Hepatocyte (in vitro differentiated cells): Measurements from ENCODE around the gene PCDH9. TPM values are rescaled to one million over a fixed set of nuclear protein-coding genes. Genes with fewer than 3 reads are reported as not detected.

ENCODE experiments used
- DNase-seq: peaks from one replicate; pipeline ENCODE4 v3.0.0-alpha.2; 2016; ENCODE audit warnings: low spot score
- H2AFZ ChIP-seq: fragments of 200-600 bp; sonication (generic); 2 replicates; pipeline ENCODE4 v1.6.0; 2016; ENCODE audit warnings: antibody characterized with exemption, mild to moderate bottlenecking
- H3K27ac ChIP-seq: fragments of 200-600 bp; sonication (generic); 2 replicates; pipeline ENCODE4 v1.5.1; 2016; ENCODE audit warnings: mild to moderate bottlenecking
- H3K27me3 ChIP-seq: fragments of 200-600 bp; sonication (generic); 2 replicates; pipeline ENCODE4 v1.6.1; 2016
- H3K36me3 ChIP-seq: fragments of 200-600 bp; sonication (generic); replicated peaks from 2 replicates; pipeline ENCODE4 v1.5.1; 2016; ENCODE audit warnings: low read depth; ENCODE audit not compliant: insufficient read depth
- H3K4me1 ChIP-seq: fragments of 200-600 bp; sonication (generic); 2 replicates; pipeline ENCODE4 v1.5.1; 2016; ENCODE audit warnings: mild to moderate bottlenecking, moderate library complexity; ENCODE audit not compliant: insufficient read depth
- H3K4me2 ChIP-seq: fragments of 200-600 bp; sonication (generic); 2 replicates; pipeline ENCODE4 v1.6.0; 2016
- H3K4me3 ChIP-seq: fragments of 200-600 bp; sonication (generic); 2 replicates; pipeline ENCODE4 v1.5.1; 2016; ENCODE audit warnings: mild to moderate bottlenecking
- H3K79me2 ChIP-seq: fragments of 200-600 bp; sonication (generic); 2 replicates; pipeline ENCODE4 v1.6.0; 2017; ENCODE audit warnings: mild to moderate bottlenecking
- H3K9me2 ChIP-seq: fragments of 200-600 bp; sonication (generic); replicated peaks from 2 replicates; pipeline ENCODE4 v1.6.0; 2017; ENCODE audit warnings: mild to moderate bottlenecking; ENCODE audit not compliant: insufficient read depth
- H3K9me3 ChIP-seq: fragments of 200-600 bp; sonication (generic); 2 replicates; pipeline ENCODE4 v1.5.1; 2016; ENCODE audit warnings: low read depth, mild to moderate bottlenecking
- H4K20me1 ChIP-seq: fragments of 200-600 bp; sonication (generic); 2 replicates; pipeline ENCODE4 v1.6.0; 2016; ENCODE audit warnings: mild to moderate bottlenecking; ENCODE audit not compliant: insufficient read depth, poor library complexity, severe bottlenecking
- EZH2 ChIP-seq: fragments of 200-600 bp; sonication (generic); IDR thresholded peaks from 2 replicates; pipeline ENCODE4 v1.6.1; 2016; ENCODE audit warnings: antibody characterized with exemption, mild to moderate bottlenecking, borderline replicate concordance
- EZH2phosphoT487 ChIP-seq: fragments of 200-600 bp; sonication (generic); IDR thresholded peaks from one replicate; pipeline ENCODE4 v1.6.1; 2018; ENCODE audit warnings: antibody characterized with exemption, mild to moderate bottlenecking, low read depth, moderate library complexity; ENCODE audit not compliant: unreplicated experiment, severe bottlenecking
- WGBS: methylation state at CpG from one replicate; pipeline ENCODE4 v1.1.6; 2016; ENCODE audit warnings: low lambda C conversion rate; ENCODE audit errors: missing lambda C conversion rate; 5-methylcytosine and 5-hydroxymethylcytosine counted together
- polyA plus RNA-seq: library from polyadenylated mRNA; unstranded; fragments of >200 nt; fragmentation: Nextera tagmentation; extraction: Ambion mirVana; gene quantifications from 2 replicates; pipeline ENCODE4 v1.2.1, GENCODE V29; 2016
- total RNA-seq: library from RNA; depleted of rRNA; stranded (reverse); fragments of >200 nt; gene quantifications from 2 replicates; pipeline ENCODE4 v1.2.3, GENCODE V29; 2014
- TF ChIP-seq, protein P1 (sequence below): fragments of 200-600 bp; sonication (generic); IDR thresholded peaks from 2 replicates; pipeline ENCODE4 v1.5.1; 2016; ENCODE audit warnings: antibody characterized with exemption, mild to moderate bottlenecking; ENCODE audit not compliant: poor library complexity

The PCDH9 gene
- total and polyA plus RNA-seq, 2 experiments from 2014 or later: 6.9 to 15.0 TPM

DNA sequence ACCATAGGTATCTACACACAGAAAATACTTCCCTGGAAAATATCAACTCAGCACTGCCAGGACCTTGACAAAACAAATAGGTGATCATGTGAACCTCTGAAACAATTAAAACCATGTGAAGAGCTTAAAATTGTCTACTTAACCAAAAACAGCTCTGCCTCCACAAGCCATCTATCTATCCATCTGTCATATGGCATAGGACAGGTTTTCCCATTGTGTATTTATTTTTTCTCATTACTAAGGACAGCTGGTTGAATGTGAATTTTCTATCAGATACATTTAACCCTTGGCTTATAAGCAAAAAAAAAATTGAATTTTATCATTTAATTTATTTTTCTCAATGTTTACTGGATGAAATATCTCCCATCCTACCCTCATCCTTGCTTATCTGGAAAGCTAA is 279.5 kb downstream of the PCDH9 start:
- H2AFZ ChIP-seq: no peak overlapping the region
- no peaks in the 10 kb centered on the region for H3K79me2 ChIP-seq
- H3K36me3 ChIP-seq: no peaks in the 10 kb centered on the region
- no peaks in the 10 kb centered on the region for H3K9me3 ChIP-seq
- H3K9me2 ChIP-seq: no peaks in the 10 kb centered on the region
- H4K20me1 ChIP-seq: no peaks in the 10 kb centered on the region
- no peak for DNase-seq
- TF ChIP-seq EZH2 (no peak), EZH2phosphoT487 (no peak)
- TF ChIP-seq, protein P1, sequence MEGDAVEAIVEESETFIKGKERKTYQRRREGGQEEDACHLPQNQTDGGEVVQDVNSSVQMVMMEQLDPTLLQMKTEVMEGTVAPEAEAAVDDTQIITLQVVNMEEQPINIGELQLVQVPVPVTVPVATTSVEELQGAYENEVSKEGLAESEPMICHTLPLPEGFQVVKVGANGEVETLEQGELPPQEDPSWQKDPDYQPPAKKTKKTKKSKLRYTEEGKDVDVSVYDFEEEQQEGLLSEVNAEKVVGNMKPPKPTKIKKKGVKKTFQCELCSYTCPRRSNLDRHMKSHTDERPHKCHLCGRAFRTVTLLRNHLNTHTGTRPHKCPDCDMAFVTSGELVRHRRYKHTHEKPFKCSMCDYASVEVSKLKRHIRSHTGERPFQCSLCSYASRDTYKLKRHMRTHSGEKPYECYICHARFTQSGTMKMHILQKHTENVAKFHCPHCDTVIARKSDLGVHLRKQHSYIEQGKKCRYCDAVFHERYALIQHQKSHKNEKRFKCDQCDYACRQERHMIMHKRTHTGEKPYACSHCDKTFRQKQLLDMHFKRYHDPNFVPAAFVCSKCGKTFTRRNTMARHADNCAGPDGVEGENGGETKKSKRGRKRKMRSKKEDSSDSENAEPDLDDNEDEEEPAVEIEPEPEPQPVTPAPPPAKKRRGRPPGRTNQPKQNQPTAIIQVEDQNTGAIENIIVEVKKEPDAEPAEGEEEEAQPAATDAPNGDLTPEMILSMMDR: no peak
- no peak overlapping the region for H3K4me2 ChIP-seq
- no peaks in the 10 kb centered on the region for H3K27me3 ChIP-seq
- no peaks in the 10 kb centered on the region for H3K4me1 ChIP-seq
- H3K4me3 ChIP-seq: no peak overlapping the region
- H3K27ac ChIP-seq: no peak overlapping the region

GRCh38 chr13:66948910-66949309 is 281.2 kb downstream of the PCDH9 start:
- Histone ChIP-seq H2AFZ (no peak overlapping the region), H3K9me3 (no peaks in the 10 kb centered on the region), H4K20me1 (no peaks in the 10 kb centered on the region), H3K27me3 (no peaks in the 10 kb centered on the region), H3K27ac (no peak overlapping the region), H3K36me3 (no peaks in the 10 kb centered on the region), H3K79me2 (no peaks in the 10 kb centered on the region), H3K4me1 (no peaks in the 10 kb centered on the region), H3K4me2 (no peak overlapping the region), H3K4me3 (no peak overlapping the region), H3K9me2 (no peaks in the 10 kb centered on the region)
- DNase-seq: no peak
- TF ChIP-seq EZH2phosphoT487 (no peak), EZH2 (no peak)
- TF ChIP-seq, protein P1: no peak
- 92% methylated on average over 6 of the region's 6 CpGs for WGBS

DNA sequence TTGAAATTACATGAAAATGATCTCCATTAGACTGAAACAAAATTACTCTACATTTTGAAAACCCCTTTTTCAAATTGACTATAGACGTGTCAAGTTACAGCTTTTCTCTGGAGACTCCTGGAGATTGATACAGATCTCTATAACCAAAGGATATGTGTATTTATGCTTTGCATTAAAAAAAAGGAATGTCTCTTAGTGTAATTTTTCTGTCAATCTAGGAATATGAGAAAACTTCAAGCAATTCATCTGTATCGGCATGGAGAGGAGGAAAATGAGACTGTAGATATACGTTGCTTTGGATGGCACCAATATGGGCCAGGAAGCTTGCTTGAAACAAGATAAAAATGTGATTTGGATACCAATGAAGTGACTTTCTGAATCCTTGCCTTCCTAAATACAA is 286.6 kb downstream of the PCDH9 start:
- no peak overlapping the region for H3K27ac ChIP-seq
- no peaks in the 10 kb centered on the region for H3K9me3 ChIP-seq
- no peaks in the 10 kb centered on the region for H3K79me2 ChIP-seq
- H3K36me3 ChIP-seq: no peaks in the 10 kb centered on the region
- no peaks in the 10 kb centered on the region for H4K20me1 ChIP-seq
- no peak for DNase-seq
- H3K27me3 ChIP-seq: no peaks in the 10 kb centered on the region
- H3K9me2 ChIP-seq: no peaks in the 10 kb centered on the region
- H3K4me2 ChIP-seq: no peak overlapping the region
- TF ChIP-seq EZH2 (no peak), EZH2phosphoT487 (no peak)
- TF ChIP-seq, protein P1: no peak
- no peak overlapping the region for H2AFZ ChIP-seq
- no peak overlapping the region for H3K4me3 ChIP-seq
- no peaks in the 10 kb centered on the region for H3K4me1 ChIP-seq
- WGBS: 92% methylated on average over 3 of the region's 3 CpGs

DNA sequence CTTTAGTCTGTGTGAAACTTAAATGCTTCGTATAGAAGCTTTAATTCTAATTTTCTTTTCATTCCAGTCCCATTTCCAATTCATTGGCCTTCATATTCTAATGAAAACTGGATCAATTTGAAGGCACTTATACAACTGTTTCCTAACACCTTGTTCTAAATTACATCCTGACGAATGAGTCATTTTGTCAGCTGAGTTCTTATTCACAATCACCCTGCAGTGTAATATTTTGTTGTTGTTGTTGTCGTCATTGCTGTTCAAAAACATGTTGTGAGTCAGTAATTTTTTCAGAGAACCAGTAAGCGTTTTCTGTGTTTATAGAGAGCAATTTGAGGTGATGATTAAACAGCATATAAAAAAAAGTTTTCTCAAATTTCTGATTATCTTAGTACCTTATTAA is 290.0 kb downstream of the PCDH9 start:
- Histone ChIP-seq H2AFZ (no peak overlapping the region), H4K20me1 (no peaks in the 10 kb centered on the region), H3K79me2 (no peaks in the 10 kb centered on the region), H3K4me1 (no peaks in the 10 kb centered on the region), H3K36me3 (no peaks in the 10 kb centered on the region), H3K4me2 (no peak overlapping the region), H3K9me2 (no peaks in the 10 kb centered on the region), H3K27me3 (no peaks in the 10 kb centered on the region), H3K4me3 (no peak overlapping the region), H3K9me3 (no peaks in the 10 kb centered on the region), H3K27ac (no peak overlapping the region)
- WGBS: 88% methylated on average over 4 of the region's 4 CpGs
- TF ChIP-seq EZH2: no peak
- no peak for TF ChIP-seq EZH2phosphoT487
- TF ChIP-seq, protein P1: no peak
- no peak for DNase-seq
